GM23338 (cell line): ENCODE measurements around the gene CDH7.

Experiments used
- CREB1 ChIP-seq: fragments of 250-450 bp; sonication (Bioruptor Pico); IDR thresholded peaks from 2 replicates; pipeline ENCODE4 v1.5.0; 2020; ENCODE audit warnings: low read depth, mild to moderate bottlenecking, moderate library complexity
- CTCF ChIP-seq, 2 experiments: fragments of 200-600 bp in 1 of 2; sonication (generic) in 1 of 2; conservative IDR thresholded peaks; 2 replicates each; pipeline versions ENCODE4 v1.5.1 to v1.6.1; 2016 to 2017; ENCODE audit warnings: antibody characterized with exemption in 2 of 2, low read depth in 2 of 2, mild to moderate bottlenecking in 2 of 2, moderate library complexity in 1 of 2
- EZH2phosphoT487 ChIP-seq: fragments of 200-600 bp; sonication (generic); IDR thresholded peaks from one replicate; pipeline ENCODE4 v1.8.1; 2018; ENCODE audit warnings: antibody characterized with exemption; ENCODE audit not compliant: unreplicated experiment
- POLR2AphosphoS5 ChIP-seq: IDR thresholded peaks from 2 replicates; pipeline ENCODE4 v1.6.1; 2016; ENCODE audit warnings: antibody characterized with exemption, low read depth
- STAT1 ChIP-seq: IDR thresholded peaks from one replicate; pipeline ENCODE4 v1.6.1; 2016; ENCODE audit warnings: antibody characterized with exemption; ENCODE audit not compliant: unreplicated experiment
- TF ChIP-seq, protein P1 (sequence below): IDR thresholded peaks from one replicate; pipeline ENCODE4 v1.6.1; 2018; ENCODE audit warnings: antibody characterized with exemption; ENCODE audit not compliant: unreplicated experiment

DNA sequence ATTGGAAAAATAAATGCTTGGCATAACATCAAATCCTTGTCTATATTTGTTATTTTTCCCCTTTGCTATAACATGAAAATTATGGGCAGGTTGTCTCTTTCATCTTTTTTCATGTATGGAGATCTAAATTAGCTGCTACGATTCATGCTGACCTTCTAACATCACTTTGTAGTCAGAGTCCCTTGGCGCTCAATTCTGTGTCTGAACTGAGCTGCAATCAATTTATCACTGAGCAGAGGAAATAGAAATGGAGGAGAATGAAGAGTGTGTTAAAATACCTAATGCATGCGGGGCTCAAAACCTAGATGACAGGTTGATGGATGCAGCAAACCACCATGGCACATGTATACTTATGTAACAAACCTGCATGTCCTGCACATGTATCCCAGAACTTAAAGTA is 168.9 kb downstream of the CDH7 start:
- TF ChIP-seq STAT1 = no peak
- TF ChIP-seq CTCF (conservative IDR thresholded peaks at IDR 0.05; ENCODE audit: low read depth in 2 of 2) = no peak
- TF ChIP-seq, protein P1, sequence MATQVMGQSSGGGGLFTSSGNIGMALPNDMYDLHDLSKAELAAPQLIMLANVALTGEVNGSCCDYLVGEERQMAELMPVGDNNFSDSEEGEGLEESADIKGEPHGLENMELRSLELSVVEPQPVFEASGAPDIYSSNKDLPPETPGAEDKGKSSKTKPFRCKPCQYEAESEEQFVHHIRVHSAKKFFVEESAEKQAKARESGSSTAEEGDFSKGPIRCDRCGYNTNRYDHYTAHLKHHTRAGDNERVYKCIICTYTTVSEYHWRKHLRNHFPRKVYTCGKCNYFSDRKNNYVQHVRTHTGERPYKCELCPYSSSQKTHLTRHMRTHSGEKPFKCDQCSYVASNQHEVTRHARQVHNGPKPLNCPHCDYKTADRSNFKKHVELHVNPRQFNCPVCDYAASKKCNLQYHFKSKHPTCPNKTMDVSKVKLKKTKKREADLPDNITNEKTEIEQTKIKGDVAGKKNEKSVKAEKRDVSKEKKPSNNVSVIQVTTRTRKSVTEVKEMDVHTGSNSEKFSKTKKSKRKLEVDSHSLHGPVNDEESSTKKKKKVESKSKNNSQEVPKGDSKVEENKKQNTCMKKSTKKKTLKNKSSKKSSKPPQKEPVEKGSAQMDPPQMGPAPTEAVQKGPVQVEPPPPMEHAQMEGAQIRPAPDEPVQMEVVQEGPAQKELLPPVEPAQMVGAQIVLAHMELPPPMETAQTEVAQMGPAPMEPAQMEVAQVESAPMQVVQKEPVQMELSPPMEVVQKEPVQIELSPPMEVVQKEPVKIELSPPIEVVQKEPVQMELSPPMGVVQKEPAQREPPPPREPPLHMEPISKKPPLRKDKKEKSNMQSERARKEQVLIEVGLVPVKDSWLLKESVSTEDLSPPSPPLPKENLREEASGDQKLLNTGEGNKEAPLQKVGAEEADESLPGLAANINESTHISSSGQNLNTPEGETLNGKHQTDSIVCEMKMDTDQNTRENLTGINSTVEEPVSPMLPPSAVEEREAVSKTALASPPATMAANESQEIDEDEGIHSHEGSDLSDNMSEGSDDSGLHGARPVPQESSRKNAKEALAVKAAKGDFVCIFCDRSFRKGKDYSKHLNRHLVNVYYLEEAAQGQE = no peak
- TF ChIP-seq EZH2phosphoT487 = no peak
- TF ChIP-seq POLR2AphosphoS5 = no peak
- no peak for TF ChIP-seq CREB1 (CRISPR knock-in tag)
